ENCODE results near the gene GRK2.

GRK2 gene

DNA sequence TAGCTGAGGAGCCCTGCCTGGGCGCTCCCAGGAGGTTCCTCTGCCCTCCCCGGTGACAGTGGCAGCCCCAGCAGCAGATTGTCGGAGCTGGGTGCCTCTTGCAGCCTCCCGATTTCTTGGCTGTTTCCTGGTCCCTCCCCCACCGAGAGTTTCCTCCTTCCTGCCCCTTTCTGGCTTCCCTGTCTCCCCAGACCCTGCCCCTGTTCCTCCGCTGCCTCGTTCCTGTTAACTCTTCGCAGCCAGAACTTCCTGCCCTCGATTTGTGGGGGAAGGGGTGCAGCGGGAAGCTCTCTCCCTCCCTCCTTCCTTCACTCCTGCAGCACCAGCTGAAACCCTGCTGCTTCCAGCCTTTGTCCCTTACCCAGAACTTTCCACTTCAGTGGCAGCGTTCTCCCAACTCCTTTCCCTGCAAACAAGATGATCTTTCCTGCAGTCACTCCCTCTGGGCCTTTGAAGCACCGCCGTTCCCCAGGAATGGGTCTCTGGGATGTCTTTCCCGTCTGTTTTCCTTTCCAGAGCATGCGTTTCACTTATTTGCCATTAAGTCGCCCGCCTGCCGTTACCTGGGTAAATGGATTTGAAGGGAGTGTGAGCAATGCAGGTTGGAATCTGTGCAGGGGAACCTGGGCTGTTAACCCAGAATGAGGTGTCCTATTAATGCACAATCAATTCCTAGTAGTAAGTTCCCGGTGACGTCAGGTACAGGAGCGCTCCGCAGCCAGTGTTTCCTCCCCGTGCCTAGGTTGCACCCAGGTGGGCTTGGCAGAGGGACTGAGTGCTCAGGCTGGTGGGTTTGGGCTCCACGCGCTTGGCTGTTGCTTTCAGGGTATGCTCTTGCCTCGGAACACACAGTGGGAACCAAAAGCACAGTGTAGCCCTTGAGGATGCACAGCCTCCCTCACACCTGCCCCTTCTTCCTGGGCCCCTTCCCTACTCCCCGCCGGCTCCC, 4.3 kb downstream of the GRK2 start:
- no peak for DNase-seq (ENCODE audit: low read depth)

DNA sequence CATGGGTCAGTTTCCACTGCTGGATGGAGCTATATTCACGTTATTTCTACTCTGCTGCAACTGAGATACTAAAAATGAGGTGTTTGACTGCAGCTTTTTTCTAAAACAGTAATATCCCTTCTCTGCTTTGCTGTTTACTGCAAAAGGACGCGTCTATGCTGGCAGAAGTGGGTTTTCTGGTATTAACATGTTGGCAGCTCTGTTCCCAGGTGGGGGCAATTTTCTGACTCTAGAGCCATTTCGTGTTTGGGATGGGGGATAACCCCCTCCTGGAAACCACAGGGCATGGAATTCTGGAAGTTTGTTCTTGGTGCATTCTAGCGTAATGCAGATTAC, 4.9 kb downstream of the GRK2 start:
- no peak for DNase-seq (ENCODE audit: low read depth)

DNA sequence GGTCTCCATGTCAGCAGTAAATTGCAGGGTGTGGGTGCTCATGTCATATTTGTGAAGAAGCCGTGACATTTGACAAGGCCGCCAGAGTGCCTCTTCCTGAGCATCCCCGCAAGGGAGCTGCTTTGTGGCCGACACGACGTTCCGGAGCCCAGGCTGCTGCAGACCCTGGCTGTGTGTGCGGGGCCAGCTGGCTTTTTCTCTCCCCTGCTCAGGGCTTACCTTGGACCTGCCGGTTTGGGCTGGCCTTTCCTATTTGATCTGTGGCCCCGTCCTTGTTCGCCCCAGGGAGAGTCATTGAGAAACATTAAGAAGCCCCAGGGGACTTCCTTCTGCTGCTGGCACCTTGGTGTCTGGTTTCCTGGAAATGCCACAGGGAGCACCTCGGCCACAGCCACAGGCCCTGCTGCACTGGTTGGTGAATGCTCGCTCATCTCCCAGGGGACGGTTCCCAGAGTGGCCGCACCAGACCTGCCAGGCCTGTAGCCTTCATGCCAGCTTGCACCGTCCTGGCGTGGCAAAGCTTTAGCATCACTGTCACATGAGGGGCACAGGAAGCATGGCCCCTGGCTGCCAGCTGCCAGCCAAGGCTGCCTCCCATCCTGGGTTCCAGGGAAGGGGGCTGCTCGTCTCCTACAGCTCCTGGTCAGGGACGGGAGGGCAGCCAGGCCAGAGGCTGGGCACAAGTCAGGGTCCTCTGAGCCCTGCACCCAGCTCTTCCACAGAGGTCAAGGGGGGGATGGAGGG, 5.4 kb downstream of the GRK2 start:
- no peak for DNase-seq (ENCODE audit: low read depth)

DNA sequence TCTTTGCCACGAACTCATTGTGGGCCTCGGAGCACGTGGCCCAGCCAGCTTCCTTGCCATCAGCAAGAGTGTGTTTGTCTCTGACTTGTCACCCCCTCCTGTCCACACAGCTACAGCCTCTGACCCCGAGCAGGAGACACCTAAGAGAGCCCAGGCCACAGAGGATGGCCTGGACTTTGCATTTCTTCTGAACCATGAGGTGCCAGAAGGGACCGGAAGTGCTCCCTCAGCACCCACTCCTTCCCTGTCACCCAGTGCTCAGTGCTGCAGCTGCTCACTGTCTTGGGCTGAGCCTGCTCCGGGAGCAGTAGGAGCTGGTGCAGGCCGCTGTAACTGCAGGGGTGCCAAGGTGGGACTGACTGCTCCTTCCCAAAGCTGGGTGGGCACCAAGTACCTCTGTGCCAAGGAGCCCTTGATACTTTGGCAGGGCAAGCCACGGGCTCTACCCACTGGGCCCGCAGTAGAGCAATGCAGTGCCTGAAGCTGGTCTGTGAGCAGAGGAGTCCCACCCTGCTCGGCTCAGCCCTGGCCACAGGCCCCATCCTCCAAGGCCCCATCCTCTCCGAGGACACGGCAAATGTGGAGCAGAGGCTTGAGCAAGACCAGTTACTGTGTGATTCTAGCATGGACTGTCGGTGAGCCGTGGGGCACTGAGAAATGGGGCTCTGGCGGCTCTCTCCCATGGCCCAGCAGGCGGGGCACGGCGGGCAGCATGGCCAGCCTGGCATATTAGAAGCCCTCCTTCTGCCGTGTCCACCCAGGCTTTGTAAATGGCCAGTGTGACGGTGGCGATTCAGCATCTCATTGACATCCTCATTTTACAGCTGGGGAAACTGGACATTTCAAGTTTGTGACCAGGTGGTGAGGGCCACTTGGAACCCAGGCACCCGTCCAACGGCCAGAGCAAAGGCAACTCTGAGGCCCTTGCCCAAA, 6.3 kb downstream of the GRK2 start:
- no peak for DNase-seq (ENCODE audit: low read depth)

DNA sequence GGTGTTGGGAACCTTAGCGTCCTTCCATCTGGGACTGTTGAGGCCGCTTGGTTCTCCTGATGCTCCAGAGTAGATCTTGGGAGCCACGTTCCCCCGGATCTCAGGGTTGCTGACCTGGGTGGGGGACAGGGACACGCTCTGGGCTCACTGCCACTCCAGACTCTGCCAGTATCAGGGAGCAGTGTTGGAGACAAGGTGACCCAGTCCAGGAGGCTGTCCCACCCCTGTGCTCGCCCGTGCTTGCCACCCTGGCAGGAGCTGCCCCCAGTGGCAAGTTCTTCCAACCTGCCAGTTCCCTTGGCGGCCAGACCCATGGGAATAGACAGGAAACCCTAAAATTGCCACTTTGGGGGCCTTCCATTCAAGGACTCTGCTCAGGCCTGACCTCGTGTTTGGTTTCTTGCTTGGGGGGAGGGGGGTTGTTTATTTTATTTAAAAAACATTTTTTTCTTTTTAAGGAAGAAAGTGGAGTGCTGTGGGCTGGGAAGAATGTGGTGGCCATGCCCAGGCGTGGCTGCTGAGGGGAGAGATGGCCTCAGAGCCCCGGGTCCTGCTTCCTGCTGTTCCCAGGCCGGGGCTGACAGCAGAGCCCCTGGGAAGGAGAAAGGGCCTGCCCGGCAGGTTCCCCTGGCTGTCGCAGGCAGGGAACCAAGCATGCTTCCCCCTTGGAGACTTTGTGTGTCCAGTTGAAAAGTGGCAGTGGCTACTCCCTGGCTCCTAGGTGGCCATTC, 7.2 kb downstream of the GRK2 start:
- no peak for DNase-seq (ENCODE audit: low read depth)

DNA sequence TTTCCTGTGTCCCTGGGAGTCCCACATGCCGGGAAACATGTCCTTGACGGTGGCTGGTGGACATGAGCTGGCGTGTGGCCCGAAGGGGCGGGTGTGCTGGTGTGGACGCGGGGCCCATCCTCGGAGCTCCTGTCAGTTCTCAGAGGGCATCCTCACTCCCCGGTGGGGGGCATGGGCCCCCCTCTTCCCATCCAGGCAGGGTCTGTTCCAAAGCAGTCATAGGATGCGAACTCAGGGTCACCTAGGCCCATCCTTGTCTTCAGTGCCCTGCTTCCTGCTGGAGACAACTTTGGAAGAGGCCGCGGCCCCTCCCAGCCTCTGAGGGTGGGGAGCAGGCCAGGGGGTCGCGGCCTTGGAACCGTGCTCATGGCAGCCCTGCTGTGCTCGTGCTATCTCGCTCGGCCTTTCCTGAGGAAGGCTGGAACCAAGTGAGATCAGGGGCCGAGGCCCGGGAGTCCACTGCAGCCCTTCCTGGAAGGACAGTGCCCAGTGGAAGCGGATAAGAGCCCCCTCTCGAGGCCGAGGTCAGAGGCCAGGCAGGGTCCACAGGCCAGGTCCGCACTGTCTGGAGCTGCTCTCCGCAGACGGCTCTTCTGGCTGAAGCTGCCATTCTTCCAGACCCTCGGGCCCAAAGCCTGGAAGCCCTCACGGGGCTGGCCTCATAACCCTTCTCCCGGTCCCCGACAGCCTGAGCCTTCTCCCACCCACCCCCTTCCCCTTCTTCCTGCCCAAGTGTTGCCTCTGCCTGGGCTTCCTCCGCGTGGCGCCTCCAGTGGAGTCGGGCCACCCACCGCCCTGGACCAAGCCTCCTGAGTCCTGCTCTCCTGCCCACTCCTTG, 8.7 kb downstream of the GRK2 start:
- DNase-seq (ENCODE audit: low read depth): no peak

DNA sequence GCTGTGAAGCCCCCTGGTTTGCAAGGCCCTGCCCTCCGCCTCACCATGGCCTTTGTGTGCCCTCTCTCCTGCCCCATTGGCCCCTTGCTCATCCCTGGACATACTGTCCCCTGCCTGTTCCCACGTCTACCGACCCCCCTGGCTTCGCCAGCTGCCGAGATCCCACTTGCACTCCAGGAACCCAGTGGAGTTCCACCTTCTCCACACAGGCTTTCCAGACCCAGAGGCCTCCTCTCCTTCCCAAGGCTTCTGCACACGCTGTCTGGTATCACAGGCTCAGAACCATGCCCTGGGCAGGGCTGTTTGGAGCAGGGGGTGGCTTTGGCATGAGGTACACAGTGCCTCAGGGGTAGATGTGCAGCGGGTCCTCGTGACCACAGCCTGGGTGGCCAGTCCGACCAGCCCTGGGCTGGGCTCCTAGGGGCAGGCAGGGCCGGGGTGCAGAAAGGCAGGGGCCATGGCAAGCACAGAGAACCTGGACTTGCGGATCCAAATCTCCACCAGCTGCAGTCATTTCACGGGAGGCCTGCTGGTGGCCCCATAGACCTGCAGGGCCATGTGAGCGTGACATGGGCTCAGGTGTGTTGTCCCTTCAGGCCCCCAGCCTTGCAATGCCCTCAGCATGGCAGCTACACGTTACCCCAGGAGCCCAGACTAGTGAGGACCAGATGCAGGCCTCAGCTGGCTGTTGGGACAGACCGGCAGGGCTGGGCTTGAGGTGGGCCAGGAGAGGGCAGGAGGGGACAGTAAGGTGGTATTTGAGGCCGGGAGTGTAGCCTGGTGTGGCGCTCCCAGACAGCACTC, 9.5 kb downstream of the GRK2 start:
- no peak for DNase-seq (ENCODE audit: low read depth)

DNA sequence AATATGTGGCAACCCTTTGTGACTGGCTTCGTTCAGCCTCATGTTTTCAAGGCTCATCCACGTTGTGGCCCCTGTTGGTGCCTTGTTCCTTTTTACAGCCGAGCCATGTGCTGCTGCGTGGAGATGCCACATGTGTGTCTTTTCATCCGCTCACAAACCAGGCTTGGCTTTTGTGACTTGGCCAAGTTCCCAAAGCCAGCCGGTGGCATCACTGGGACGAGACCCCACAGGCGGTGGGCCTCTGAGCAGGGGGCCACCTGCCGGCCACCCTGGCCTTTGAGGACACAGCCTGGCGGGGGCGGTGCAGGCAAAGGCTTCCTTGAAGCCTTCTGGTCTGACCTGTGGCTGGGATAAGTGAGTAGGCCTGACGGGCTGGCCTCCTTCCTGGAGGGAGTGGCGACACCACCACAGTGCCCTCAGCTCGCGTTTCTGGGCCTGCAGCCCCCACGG, 10.5 kb downstream of the GRK2 start:
- peak; percentile 58 for DNase-seq (ENCODE audit: low read depth)

DNA sequence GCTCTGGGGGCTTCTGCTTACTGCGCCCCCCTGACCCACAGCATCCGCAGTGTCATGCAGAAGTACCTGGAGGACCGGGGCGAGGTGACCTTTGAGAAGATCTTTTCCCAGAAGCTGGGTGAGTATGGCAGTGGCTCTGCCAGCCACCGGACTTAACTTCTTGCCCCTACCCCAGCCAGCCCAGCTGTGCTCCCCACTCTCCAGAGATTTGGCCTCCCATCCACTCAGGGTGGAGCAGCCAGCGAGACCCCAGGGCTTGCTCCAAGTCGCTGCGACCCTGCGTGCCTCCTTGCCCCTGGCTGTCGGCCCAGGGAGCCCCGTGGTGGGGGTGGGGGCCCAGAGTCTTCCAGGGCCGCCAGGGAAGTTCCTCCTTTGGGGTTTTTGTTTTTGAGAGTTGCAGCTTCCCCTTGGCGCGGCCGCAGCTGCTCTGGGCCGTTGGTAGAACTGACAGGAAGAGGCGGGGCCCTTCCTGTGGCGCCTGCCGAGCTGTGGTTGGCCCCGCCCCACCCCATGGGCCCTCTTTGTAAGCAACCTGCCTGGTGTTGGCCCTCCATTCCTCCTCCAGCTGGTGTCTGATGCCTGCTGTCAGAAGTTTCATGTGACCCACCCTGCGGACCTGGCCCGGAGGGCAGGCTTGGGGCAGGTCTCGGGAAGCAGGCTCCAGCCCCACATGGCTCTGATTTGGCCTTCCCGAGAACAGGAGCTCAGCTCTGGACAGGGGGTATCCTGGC, 11.1 kb downstream of the GRK2 start:
- DNase-seq (ENCODE audit: low read depth): peak; percentile 86

DNA sequence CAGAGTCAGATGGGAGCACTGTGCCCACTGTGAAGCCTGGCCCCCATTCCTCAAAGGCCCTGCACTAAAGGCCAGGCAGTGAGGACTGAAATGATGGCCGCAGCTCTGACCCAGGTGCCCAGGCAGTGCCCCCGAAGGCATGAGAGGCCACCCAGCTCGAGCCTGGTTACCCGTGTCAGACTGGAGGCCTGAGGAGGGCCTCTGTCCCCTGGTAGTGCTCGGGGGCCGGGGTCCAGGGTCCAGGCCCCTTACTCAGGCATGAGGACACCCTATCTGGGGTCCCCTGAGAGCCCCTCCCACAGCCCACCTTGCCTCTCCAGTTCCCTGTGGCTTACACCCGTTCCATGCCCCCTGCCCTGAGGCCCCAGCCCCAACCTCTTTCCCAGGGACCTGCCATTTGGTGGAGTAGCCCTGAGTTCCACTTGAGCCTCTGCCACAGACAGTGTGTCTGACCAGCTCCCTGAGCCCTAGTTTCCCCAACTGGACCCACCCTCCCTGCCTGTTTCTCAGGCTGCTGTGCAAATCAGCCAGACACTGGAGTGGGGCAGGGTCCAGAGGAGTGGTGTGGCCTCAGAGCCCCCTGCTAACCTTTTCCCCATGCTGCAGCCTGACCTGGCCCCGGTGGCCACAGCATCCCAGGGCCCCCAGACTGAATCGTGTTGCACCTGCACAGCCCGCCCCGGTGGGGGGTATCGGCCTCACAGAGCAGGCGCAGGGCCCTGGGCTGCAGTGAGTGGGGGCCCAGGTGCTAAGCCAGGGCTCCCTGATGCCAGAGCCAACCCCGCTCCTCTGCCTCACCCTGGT, 12.1 kb downstream of the GRK2 start:
- DNase-seq (ENCODE audit: low read depth): no peak

DNA sequence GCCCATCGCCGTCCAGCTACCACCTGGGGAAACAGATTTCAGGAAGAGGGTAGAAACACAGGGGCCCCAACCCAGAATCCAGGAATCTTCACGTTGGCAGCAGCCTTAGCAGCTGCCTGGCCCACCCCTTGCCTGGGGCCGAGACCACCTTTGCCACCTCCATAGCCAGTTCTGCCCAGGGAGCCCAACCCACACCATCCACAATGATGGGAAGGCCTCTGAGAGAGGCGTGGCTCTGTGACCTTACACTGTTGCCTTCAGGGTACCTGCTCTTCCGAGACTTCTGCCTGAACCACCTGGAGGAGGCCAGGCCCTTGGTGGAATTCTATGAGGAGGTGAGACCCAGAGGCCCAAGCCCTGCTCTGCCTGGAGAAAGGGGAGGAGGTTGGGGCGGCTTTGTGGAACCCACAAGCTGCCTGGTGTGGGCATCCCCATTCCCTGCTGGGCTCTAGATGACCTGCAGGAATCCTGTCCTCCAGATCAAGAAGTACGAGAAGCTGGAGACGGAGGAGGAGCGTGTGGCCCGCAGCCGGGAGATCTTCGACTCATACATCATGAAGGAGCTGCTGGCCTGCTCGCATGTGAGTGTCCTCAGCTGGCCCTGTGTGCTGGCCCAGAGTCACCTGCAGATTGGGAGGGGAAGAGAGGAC, 12.8 kb downstream of the GRK2 start:
- DNase-seq (ENCODE audit: low read depth): no peak

DNA sequence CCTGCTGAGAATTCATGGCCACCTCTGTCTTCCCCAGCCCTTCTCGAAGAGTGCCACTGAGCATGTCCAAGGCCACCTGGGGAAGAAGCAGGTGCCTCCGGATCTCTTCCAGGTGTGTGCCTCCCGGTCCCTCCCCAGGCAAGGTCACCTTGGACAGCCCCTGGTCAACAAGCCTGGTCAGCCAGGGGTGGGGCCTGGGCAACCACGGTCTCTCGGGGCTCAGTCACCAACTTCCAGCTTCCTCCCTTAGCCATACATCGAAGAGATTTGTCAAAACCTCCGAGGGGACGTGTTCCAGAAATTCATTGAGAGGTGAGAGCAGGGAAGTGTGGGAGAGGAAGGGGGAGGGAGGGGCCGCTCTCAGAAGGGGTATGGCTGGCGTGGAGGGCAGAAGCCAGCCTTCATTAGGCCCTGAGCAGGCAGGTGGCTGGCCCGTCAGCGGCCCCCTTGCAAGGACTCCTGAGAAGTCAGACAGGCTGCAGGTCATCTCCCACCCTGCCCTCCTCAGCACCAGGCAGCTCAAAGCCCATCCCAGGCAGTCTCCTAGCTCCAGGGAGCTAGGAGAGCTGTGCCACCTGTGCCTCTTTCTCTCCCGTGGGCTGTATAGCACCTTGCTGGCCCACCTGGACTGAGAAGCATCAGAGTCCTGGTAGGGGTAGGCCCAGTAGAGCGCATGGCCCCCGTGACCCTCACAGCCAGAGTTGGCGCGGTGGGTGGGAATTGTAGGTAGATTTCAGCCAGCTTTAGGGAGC, 13.5 kb downstream of the GRK2 start:
- DNase-seq (ENCODE audit: low read depth): no peak

DNA sequence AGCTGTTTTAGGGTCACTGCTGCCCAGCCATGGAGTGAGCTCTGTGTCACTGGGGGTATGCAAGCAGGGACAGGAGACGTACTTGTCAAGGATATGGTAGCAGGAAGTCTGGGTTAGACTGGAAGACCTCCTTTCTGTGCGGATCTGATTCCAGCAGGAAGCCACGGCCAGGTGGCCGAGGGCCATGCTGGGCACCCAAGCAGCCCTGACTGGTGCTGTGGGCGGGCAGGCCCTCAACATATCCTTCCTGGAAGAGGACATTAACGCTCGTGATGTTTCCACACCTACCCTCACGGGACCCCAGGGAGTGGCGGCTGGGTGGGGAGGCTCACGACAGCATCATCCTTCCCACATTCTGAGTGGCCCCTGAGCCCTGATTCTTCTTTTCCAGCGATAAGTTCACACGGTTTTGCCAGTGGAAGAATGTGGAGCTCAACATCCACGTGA, 14.1 kb downstream of the GRK2 start:
- no peak for DNase-seq (ENCODE audit: low read depth)

DNA sequence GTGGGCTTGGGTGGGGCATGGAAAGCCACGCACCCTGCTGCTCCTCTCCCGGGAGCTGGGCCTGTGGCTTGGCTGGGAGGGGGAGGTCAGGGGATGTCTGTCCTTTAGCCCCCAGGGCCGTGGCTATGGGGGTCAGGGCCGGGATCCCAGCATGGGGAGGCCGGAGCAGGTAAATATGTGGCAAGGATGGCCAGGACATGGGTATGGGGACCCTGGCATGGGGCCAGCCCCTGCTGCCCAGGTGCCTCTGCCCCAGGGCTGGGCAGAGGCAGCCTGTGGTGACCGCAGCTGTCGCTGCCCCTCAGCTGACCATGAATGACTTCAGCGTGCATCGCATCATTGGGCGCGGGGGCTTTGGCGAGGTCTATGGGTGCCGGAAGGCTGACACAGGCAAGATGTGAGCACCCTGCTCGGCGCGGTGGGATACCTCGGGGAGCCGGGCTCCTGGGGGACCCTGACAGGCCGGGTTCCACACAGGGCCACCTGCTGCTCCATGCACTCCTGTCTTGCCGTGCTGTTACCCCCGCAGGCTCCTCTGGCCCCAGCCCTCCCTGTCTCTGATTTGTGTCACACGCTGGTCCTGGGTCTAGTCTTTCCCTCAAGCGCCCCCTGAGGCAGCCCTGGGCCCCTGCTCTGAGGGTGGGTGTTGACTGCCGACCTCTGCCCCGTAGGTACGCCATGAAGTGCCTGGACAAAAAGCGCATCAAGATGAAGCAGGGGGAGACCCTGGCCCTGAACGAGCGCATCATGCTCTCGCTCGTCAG, 14.7 kb downstream of the GRK2 start:
- DNase-seq (ENCODE audit: low read depth): no peak

DNA sequence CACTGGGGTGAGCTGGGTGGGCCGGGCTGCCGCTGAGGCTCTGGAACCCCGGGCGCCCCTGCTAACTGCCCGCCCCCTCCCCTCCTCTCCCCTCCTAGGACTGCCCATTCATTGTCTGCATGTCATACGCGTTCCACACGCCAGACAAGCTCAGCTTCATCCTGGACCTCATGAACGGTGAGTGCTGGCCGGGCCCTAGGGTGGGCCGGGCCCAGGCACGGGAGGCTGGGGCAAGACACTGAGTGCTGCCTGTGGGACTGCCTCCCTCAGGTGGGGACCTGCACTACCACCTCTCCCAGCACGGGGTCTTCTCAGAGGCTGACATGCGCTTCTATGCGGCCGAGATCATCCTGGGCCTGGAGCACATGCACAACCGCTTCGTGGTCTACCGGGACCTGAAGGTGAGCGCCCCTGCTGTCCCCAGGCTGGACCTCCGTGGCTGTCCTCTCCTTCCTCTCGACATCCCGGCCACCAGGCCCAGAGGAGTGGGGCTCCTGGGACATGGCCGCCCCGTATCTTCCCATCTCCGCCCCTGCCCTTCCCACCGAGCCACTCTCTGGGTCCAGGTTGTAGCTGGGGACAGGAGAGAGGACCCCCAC, 15.4 kb downstream of the GRK2 start:
- no peak for DNase-seq (ENCODE audit: low read depth)
